OCI-LY3 (cell line): ENCODE measurements around the gene IL4I1.

Experiments used
- H2AFZ ChIP-seq: fragments of 200-600, 300-600 bp; shearing (Covaris generic); 2 replicates; pipeline ENCODE4 v1.6.0; 2014; ENCODE audit warnings: antibody characterized with exemption, low read depth, low read length
- H3K27ac ChIP-seq: fragments of 200-600, 300-600 bp; sonication (generic); 2 replicates; pipeline ENCODE4 v1.5.1; 2014; ENCODE audit warnings: mild to moderate bottlenecking, low read length, moderate library complexity, mixed read lengths
- H3K27me3 ChIP-seq: fragments of 200-600, 300-600 bp; sonication (generic); 2 replicates; pipeline ENCODE4 v1.6.1; 2014; ENCODE audit warnings: low read depth, low read length, mixed read lengths
- H3K36me3 ChIP-seq: fragments of 200-600, 300-600 bp; sonication (generic); replicated peaks from 2 replicates; pipeline ENCODE3; 2014; ENCODE audit warnings: low read depth, low read length, mixed read lengths
- H3K4me1 ChIP-seq: fragments of 300-600, 200-600 bp; sonication (generic); 2 replicates; pipeline ENCODE4 v1.6.1; 2014; ENCODE audit warnings: low read length, mixed read lengths
- H3K4me2 ChIP-seq: fragments of 200-600, 300-600 bp; sonication (generic); 2 replicates; pipeline ENCODE4 v1.6.1; 2014; ENCODE audit warnings: low read length, mixed read lengths
- H3K4me3 ChIP-seq: fragments of 300-600, 200-600 bp; sonication (generic); 2 replicates; pipeline ENCODE4 v1.5.1; 2014; ENCODE audit warnings: antibody characterized with exemption, mild to moderate bottlenecking, low read length, moderate library complexity
- H3K79me2 ChIP-seq: fragments of 300-600, 200-600 bp; shearing (Covaris generic); 2 replicates; pipeline ENCODE4 v1.6.1; 2014; ENCODE audit warnings: mild to moderate bottlenecking, low read length, mixed read lengths
- H3K9ac ChIP-seq: fragments of 300-600, 200-600 bp; shearing (Covaris generic); 2 replicates; pipeline ENCODE4 v1.6.0; 2014; ENCODE audit warnings: mild to moderate bottlenecking, low read length, moderate library complexity
- H3K9me3 ChIP-seq: fragments of 200-600, 300-600 bp; shearing (Covaris generic); 2 replicates; pipeline ENCODE4 v1.6.1; 2014; ENCODE audit warnings: low read length, mixed read lengths; ENCODE audit not compliant: insufficient read depth
- H4K20me1 ChIP-seq: fragments of 200-600, 300-600 bp; sonication (generic); 2 replicates; pipeline ENCODE4 v1.6.1; 2016; ENCODE audit warnings: low read length, mixed read lengths; ENCODE audit not compliant: insufficient read depth
- CTCF ChIP-seq: fragments of 200-600, 300-600 bp; sonication (generic); IDR thresholded peaks from 2 replicates; pipeline ENCODE4 v1.5.1; 2014; ENCODE audit warnings: antibody characterized with exemption, low read length, low read depth
- EZH2phosphoT487 ChIP-seq: fragments of 200-600 bp; shearing (Covaris generic); IDR thresholded peaks from 2 replicates; pipeline ENCODE4 v1.6.1; 2018; ENCODE audit warnings: antibody characterized with exemption, mixed run types, low read depth

The IL4I1 gene

GRCh38 chr19:49866933-49867782, 29.5 kb downstream of the IL4I1 start, which contains the start of gene PNKP:
Gene PNKP (minus strand): TSS chr19:49867576. CDS start chr19:49867204, 372 bp downstream.
- peak within 1 kb of the TSS; percentile 65 for H3K27ac ChIP-seq
- peaks cover 31% of the 10 kb centered on the region for H3K36me3 ChIP-seq
- H3K4me3 ChIP-seq = peak within 1 kb of the TSS; percentile 77
- TF ChIP-seq EZH2phosphoT487 (no peak), CTCF (no peak)
- H3K9me3 ChIP-seq = no peaks in the 10 kb centered on the region
- peaks cover 26% of the 10 kb centered on the region for H3K79me2 ChIP-seq
- H3K4me1 ChIP-seq = peaks cover 8% of the 10 kb centered on the region
- peak within 1 kb of the TSS; percentile 81; the same call in 1 of the 2 replicates for H2AFZ ChIP-seq
- H4K20me1 ChIP-seq = no peaks in the 10 kb centered on the region
- H3K9ac ChIP-seq = peak within 1 kb of the TSS; percentile 64
- no peaks in the 10 kb centered on the region for H3K27me3 ChIP-seq
- peak within 1 kb of the TSS; percentile 84 for H3K4me2 ChIP-seq

GRCh38 chr19:49864890-49865289, 31.8 kb downstream of the IL4I1 start:
- no peak overlapping the region for H3K4me3 ChIP-seq
- H4K20me1 ChIP-seq = no peaks in the 10 kb centered on the region

DNA sequence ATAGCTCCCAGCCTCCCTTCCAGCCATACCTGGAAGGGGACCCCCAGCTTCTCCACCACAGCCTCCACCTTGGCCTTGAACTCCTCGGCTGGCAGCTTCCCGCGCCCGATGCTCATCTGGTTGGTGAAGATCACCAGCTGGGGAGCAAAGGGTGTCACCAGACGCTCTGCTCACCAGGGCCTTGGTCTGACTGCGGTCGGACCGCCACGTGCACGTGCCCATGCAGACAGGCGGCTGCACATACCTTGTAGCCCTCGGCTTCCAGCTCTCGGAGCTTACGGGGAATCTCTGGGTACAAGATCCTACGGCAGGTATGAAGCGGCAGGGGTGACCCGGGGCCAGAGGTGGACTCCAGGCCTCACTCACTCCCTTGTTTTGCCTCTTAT, 32.8 kb downstream of the IL4I1 start:
- Histone ChIP-seq H3K36me3 (peaks cover 49% of the 10 kb centered on the region), H3K4me1 (peaks cover 8% of the 10 kb centered on the region), H3K4me2 (no peak overlapping the region), H3K4me3 (no peak overlapping the region), H3K27me3 (no peaks in the 10 kb centered on the region), H2AFZ (no peak overlapping the region), H3K9me3 (no peaks in the 10 kb centered on the region), H4K20me1 (no peaks in the 10 kb centered on the region), H3K79me2 (peaks cover 26% of the 10 kb centered on the region), H3K27ac (no peak overlapping the region), H3K9ac (no peak overlapping the region)
- TF ChIP-seq CTCF (no peak), EZH2phosphoT487 (no peak)

More at GRCh38 chr19:49864890-49865289, 31.8 kb downstream of the IL4I1 start:
- Histone ChIP-seq H3K36me3 (peaks cover 42% of the 10 kb centered on the region), H3K4me2 (no peak overlapping the region), H3K27me3 (no peaks in the 10 kb centered on the region), H3K9ac (no peak overlapping the region), H3K79me2 (peaks cover 26% of the 10 kb centered on the region), H3K9me3 (no peaks in the 10 kb centered on the region), H2AFZ (no peak overlapping the region), H3K27ac (no peak overlapping the region), H3K4me1 (peaks cover 8% of the 10 kb centered on the region)
- TF ChIP-seq EZH2phosphoT487 (no peak), CTCF (no peak)

DNA sequence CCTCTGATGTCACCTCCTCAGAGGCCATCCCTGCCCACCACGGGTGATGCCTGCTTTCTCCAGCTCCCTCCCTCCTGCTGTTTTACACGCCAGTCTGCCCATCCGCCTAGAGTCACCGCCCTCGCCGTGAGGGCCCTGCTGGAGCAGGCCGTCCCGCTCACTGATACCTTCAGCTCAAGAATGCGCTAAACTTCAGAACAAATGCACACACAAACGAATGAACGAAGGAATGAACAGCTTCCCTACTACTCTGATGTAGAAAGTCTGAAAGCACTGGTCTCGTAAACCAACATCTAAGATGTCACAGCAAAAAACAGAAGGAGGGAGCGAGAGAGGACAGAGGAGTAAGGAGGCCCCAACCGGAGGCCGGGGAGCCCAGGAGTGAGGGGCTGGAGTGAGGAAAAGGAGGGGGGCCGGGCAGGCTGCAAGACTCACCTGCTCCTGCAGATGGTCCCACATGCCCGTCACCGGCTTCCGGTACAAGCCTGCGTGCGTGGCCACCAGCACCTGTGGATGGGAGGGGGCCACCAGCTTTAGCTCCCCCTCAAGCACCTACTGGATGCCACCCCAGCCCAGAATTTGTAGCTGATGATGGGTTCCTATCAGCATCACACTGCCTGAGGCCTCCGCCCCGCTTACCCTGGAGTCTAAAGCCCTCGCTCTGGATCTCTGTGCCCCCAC, 33.3 kb downstream of the IL4I1 start:
- no peaks in the 10 kb centered on the region for H3K9me3 ChIP-seq
- peaks cover 8% of the 10 kb centered on the region for H3K4me1 ChIP-seq
- peaks cover 53% of the 10 kb centered on the region for H3K36me3 ChIP-seq
- no peak overlapping the region for H2AFZ ChIP-seq
- TF ChIP-seq CTCF (no peak), EZH2phosphoT487 (no peak)
- no peaks in the 10 kb centered on the region for H3K27me3 ChIP-seq
- H3K27ac ChIP-seq = no peak overlapping the region
- no peak overlapping the region for H3K4me3 ChIP-seq
- H4K20me1 ChIP-seq = no peaks in the 10 kb centered on the region
- no peak overlapping the region for H3K4me2 ChIP-seq
- peaks cover 26% of the 10 kb centered on the region for H3K79me2 ChIP-seq
- no peak overlapping the region for H3K9ac ChIP-seq
